ENCODE measurements around the gene STK31.

GRCh38 chr7:23804707-23805106, 94.7 kb downstream of the STK31 start:
- TF ChIP-seq CTCF (IDR thresholded peaks at IDR 0.05 in 4 of 5, conservative IDR thresholded peaks at IDR 0.05 in 1 of 5): no peak
- no peak for TF ChIP-seq POLR2A (IDR thresholded peaks at IDR 0.05)

Measured in gastrocnemius medialis (tissue), 4 donors.